MM.1S (cell line): ENCODE data around the gene RIPOR2.
"Not testable (repeated sequence)": the region's sequence is repeated elsewhere in the genome, so short reads cannot be mapped to it uniquely, and the experiment has no call there.

Source experiments
- DNase-seq: peaks from one replicate; pipeline ENCODE4 v3.0.0-alpha.2; 2015
- H2AFZ ChIP-seq: fragments of 300-600 bp; sonication (generic); 2 replicates; pipeline ENCODE4 v1.6.0; 2016; ENCODE audit warnings: antibody characterized with exemption, low read length
- H3F3A ChIP-seq: fragments of 300-600 bp; sonication (generic); 2 replicates; pipeline ENCODE4 v1.6.1; 2016; ENCODE audit warnings: mild to moderate bottlenecking, antibody characterized with exemption, low read length, moderate library complexity, mixed read lengths; ENCODE audit not compliant: insufficient read depth
- H3K27ac ChIP-seq: fragments of 300-600 bp; sonication (generic); 2 replicates; pipeline ENCODE4 v1.5.1; 2016; ENCODE audit warnings: mild to moderate bottlenecking, low read length
- H3K27me3 ChIP-seq: fragments of 300-600 bp; sonication (generic); replicated peaks from 2 replicates; pipeline ENCODE4 v1.6.0; 2016; ENCODE audit warnings: low read length; ENCODE audit not compliant: insufficient read depth
- H3K36me3 ChIP-seq: fragments of 300-600 bp; sonication (generic); replicated peaks from 2 replicates; pipeline ENCODE4 v1.6.1; 2016; ENCODE audit warnings: mild to moderate bottlenecking, low read length, mixed read lengths; ENCODE audit not compliant: insufficient read depth
- H3K4me1 ChIP-seq: fragments of 300-600 bp; sonication (generic); 2 replicates; pipeline ENCODE4 v1.6.1; 2016; ENCODE audit warnings: low read length, mixed read lengths
- H3K4me2 ChIP-seq: fragments of 300-600 bp; sonication (generic); 2 replicates; pipeline ENCODE4 v1.6.0; 2016; ENCODE audit warnings: low read depth, low read length
- H3K4me3 ChIP-seq: fragments of 300-600 bp; sonication (generic); 2 replicates; pipeline ENCODE4 v1.5.1; 2016; ENCODE audit warnings: low read length, mixed read lengths
- H3K79me2 ChIP-seq: fragments of 300-600 bp; sonication (generic); 2 replicates; pipeline ENCODE4 v1.6.1; 2016; ENCODE audit warnings: mixed run types, low read length, mixed read lengths
- H3K9ac ChIP-seq: fragments of 300-600 bp; sonication (generic); 2 replicates; pipeline ENCODE4 v1.6.1; 2016; ENCODE audit warnings: low read length, mixed read lengths
- H3K9me2 ChIP-seq: fragments of 300-600 bp; sonication (generic); replicated peaks from 2 replicates; pipeline ENCODE4 v1.6.1; 2016; ENCODE audit warnings: mild to moderate bottlenecking, low read length, mixed read lengths; ENCODE audit not compliant: insufficient read depth
- H3K9me3 ChIP-seq: fragments of 300-600 bp; sonication (generic); replicated peaks from 2 replicates; pipeline ENCODE4 v1.6.1; 2016; ENCODE audit warnings: mild to moderate bottlenecking, low read length, mixed read lengths; ENCODE audit not compliant: insufficient read depth
- H4K20me1 ChIP-seq: fragments of 300-600 bp; sonication (generic); 2 replicates; pipeline ENCODE4 v1.6.1; 2016; ENCODE audit warnings: mild to moderate bottlenecking, low read length, moderate library complexity, mixed read lengths; ENCODE audit not compliant: insufficient read depth
- EZH2 ChIP-seq: fragments of 300-600 bp; sonication (generic); optimal IDR thresholded peaks from 2 replicates; pipeline ENCODE3; 2017; ENCODE audit warnings: low read depth, mild to moderate bottlenecking, antibody characterized with exemption, low read length, mixed read lengths
- EZH2phosphoT487 ChIP-seq: fragments of 300-600 bp; sonication (generic); IDR thresholded peaks from 2 replicates; pipeline ENCODE4 v1.6.1; 2018; ENCODE audit warnings: antibody characterized with exemption, low read length
- TF ChIP-seq, protein P1 (sequence below): fragments of 300-600 bp; sonication (generic); IDR thresholded peaks from 2 replicates; pipeline ENCODE4 v1.5.1; 2016; ENCODE audit warnings: antibody characterized with exemption, low read length, mixed read lengths

The RIPOR2 gene

DNA sequence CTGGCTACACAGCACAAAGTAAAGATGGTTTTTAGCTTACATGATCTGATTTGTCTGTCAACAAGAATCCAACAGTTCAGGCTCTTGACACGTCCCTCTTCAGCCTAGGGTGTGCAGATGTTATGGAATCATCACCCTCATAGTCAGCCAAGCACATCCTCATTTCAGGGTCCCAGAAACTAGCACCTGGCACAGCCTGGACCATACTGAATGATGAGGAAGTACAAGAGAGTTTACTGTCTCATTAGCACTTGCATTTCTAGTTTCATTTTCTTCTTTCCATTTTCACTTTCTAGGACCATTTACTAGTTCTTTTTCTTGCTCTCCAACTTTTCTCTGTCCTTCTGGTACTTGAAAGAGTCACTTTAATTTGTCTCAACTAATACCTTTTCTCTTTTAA, 6.5 kb downstream of the RIPOR2 start:
- Histone ChIP-seq H3K4me2 (peak overlapping the region; percentile 40; the same call in 1 of the 2 replicates), H3K27ac (no peak overlapping the region)

DNA sequence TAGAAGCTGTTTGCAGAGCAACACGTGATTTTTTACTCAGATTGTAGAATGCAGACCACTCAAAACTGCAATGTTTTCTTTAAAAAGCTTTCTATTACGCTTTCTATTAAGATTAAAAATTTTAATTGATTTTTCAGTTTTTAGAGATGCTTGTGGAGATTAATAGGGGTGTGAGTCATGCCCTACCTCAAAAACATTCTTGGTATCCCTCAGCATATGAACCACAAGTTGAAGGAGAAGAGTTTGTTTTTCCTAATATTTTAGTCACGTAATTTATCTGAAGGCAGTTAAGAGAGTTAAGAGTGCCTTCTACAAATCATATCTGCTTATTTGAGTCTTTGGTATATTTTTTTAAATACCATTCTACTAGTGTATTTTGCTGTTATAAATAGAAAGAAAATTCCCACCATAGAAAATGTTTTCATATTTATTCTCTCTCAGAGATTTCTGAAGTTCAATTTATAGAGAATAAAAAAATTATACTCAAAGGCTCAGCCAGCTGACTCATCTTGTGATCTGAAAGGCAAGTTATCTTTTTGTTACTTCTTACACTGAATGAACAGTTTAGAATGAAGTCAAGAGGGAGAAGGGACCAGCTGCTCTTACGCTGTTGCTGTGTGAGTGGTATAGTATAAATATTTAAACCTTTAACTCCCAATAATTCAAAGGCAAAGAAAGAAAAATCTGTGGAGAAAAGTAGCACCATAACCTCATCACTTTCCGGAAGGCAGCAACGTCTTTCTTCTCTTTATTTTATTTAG, 7.6 kb downstream of the RIPOR2 start:
- Histone ChIP-seq H3F3A (peaks cover 12% of the 10 kb centered on the region), H3K4me3 (no peak overlapping the region), H3K4me1 (peaks cover 13% of the 10 kb centered on the region), H2AFZ (no peak overlapping the region), H3K27ac (no peak overlapping the region), H3K9me3 (no peaks in the 10 kb centered on the region), H3K9me2 (no peaks in the 10 kb centered on the region), H3K36me3 (no peaks in the 10 kb centered on the region), H3K27me3 (peaks cover 48% of the 10 kb centered on the region), H3K79me2 (no peaks in the 10 kb centered on the region), H4K20me1 (0 out of 2 replicates have a peak, but pooled peaks cover 2% of the 10 kb centered on the region), H3K9ac (no peak overlapping the region), H3K4me2 (no peak overlapping the region)
- no peak for TF ChIP-seq EZH2phosphoT487
- TF ChIP-seq EZH2, result no peak
- TF ChIP-seq, protein P1, sequence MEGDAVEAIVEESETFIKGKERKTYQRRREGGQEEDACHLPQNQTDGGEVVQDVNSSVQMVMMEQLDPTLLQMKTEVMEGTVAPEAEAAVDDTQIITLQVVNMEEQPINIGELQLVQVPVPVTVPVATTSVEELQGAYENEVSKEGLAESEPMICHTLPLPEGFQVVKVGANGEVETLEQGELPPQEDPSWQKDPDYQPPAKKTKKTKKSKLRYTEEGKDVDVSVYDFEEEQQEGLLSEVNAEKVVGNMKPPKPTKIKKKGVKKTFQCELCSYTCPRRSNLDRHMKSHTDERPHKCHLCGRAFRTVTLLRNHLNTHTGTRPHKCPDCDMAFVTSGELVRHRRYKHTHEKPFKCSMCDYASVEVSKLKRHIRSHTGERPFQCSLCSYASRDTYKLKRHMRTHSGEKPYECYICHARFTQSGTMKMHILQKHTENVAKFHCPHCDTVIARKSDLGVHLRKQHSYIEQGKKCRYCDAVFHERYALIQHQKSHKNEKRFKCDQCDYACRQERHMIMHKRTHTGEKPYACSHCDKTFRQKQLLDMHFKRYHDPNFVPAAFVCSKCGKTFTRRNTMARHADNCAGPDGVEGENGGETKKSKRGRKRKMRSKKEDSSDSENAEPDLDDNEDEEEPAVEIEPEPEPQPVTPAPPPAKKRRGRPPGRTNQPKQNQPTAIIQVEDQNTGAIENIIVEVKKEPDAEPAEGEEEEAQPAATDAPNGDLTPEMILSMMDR, result no peak
- no peak for DNase-seq

More for the DNA sequence above, 6.5 kb downstream of the RIPOR2 start:
- TF ChIP-seq EZH2phosphoT487 (0 out of 2 replicates have a peak, but pooled peaks have one; percentile 52), EZH2 (no peak)
- TF ChIP-seq, protein P1, result no peak
- Histone ChIP-seq H3K27me3 (peaks cover 59% of the 10 kb centered on the region), H3K9me3 (no peaks in the 10 kb centered on the region), H3K9me2 (no peaks in the 10 kb centered on the region), H2AFZ (no peak overlapping the region), H3K9ac (no peak overlapping the region), H3K36me3 (no peaks in the 10 kb centered on the region), H4K20me1 (0 out of 2 replicates have a peak, but pooled peaks cover 2% of the 10 kb centered on the region), H3K4me3 (no peak overlapping the region), H3K4me1 (peaks cover 13% of the 10 kb centered on the region), H3F3A (peaks cover 12% of the 10 kb centered on the region), H3K79me2 (no peaks in the 10 kb centered on the region)
- peak; percentile 76 for DNase-seq

DNA sequence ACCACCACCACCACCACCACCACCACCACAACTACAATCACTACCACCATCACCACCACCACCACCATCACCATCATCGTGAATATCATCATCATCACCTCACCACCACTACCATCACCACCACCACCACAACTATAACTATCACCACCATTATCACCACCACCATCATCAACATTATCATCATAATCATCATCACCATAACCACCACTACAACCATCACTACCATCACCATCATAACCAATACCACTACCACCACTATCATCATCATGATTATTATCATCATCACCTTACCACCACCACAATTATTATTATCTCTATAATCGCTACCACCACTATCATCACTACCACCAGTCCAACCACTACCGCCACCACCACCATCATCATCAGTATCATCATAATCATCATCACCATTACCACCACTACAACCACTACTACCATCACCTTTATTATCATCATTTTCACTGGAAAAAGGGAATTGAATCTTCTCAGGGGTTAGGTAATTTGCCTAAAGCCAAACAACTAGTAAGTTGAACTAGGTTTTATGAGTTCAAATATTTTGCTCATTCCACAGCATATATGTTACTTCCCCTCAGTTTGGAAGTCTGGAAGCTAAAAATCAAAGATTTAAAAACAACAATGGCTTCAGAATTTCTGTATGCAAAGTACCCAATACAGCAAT, 8.3 kb downstream of the RIPOR2 start:
- no peak overlapping the region for H2AFZ ChIP-seq
- H3K36me3 ChIP-seq, result no peaks in the 10 kb centered on the region
- H3K27ac ChIP-seq, result no peak overlapping the region
- H3K79me2 ChIP-seq, result no peaks in the 10 kb centered on the region
- H3F3A ChIP-seq, result peaks cover 12% of the 10 kb centered on the region
- no peak overlapping the region for H3K4me3 ChIP-seq
- no peak for DNase-seq
- no peaks in the 10 kb centered on the region for H3K9me3 ChIP-seq
- H3K4me1 ChIP-seq, result peaks cover 13% of the 10 kb centered on the region
- H3K9ac ChIP-seq, result no peak overlapping the region
- H3K4me2 ChIP-seq, result no peak overlapping the region
- 0 out of 2 replicates have a peak, but pooled peaks cover 2% of the 10 kb centered on the region for H4K20me1 ChIP-seq
- TF ChIP-seq EZH2phosphoT487 (no peak), EZH2 (no peak)
- TF ChIP-seq, protein P1, result no peak
- no peaks in the 10 kb centered on the region for H3K9me2 ChIP-seq
- H3K27me3 ChIP-seq, result peaks cover 41% of the 10 kb centered on the region

DNA sequence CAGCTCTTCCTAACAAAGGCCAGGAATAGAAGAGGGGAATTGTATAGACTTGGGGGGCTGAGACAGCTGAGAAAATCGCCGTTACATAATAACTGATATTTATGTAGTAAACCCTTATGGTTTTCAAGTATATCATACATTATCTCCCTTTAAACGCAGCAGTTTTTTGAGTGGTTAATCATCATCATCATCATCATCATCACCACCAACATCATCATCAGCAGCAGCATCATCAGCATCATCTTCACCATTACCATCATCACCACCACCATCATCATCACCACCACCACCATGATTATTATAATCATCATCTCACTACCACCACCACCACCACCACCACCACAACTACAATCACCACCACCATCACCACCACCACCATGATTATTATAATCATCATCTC, 9.1 kb downstream of the RIPOR2 start:
- not testable (repeated sequence) for H3K9me3 ChIP-seq, H3K27ac ChIP-seq, H3K79me2 ChIP-seq, H4K20me1 ChIP-seq, H3K4me3 ChIP-seq, H3K36me3 ChIP-seq, H2AFZ ChIP-seq, DNase-seq, H3K4me2 ChIP-seq, H3K9me2 ChIP-seq, H3K9ac ChIP-seq
- peaks cover 33% of the 10 kb centered on the region for H3K27me3 ChIP-seq
- H3F3A ChIP-seq, result peaks cover 12% of the 10 kb centered on the region
- H3K4me1 ChIP-seq, result peaks cover 13% of the 10 kb centered on the region
